Astrocyte (in vitro differentiated cells and primary cell): ENCODE data around the gene ZFHX3. TPM values are rescaled to one million over a fixed set of nuclear protein-coding genes. Genes with fewer than 3 reads are reported as not detected.
"Not testable (repeated sequence)": the region's sequence is repeated elsewhere in the genome, so short reads cannot be mapped to it uniquely, and the experiment has no call there.

Experiments used
- DNase-seq: peaks from one replicate; pipeline ENCODE4 v3.0.0-alpha.2; 2010; ENCODE audit warnings: low read depth
- FAIRE-seq: peaks from 2 replicates; lab custom pipeline; 2011; peaks lifted over from hg19 to GRCh38; lab: Jason Lieb, UNC
- H2AFZ ChIP-seq: 2 replicates; pipeline ENCODE4 v1.6.0; 2012; ENCODE audit warnings: low read depth, low read length, inconsistent platforms
- H3K27ac ChIP-seq: 2 replicates; pipeline ENCODE4 v1.5.1; 2011; ENCODE audit warnings: low read depth, low read length, inconsistent platforms
- H3K27me3 ChIP-seq: 2 replicates; pipeline ENCODE4 v1.6.0; 2011; ENCODE audit warnings: low read length, inconsistent platforms; ENCODE audit not compliant: insufficient read depth
- H3K36me3 ChIP-seq: 2 replicates; pipeline ENCODE4 v1.5.1; 2011; ENCODE audit warnings: low read length, inconsistent platforms; ENCODE audit not compliant: insufficient read depth
- H3K4me1 ChIP-seq: 2 replicates; pipeline ENCODE4 v1.5.1; 2011; ENCODE audit warnings: low read length, inconsistent platforms; ENCODE audit not compliant: insufficient read depth
- H3K4me2 ChIP-seq: 2 replicates; pipeline ENCODE4 v1.6.0; 2012; ENCODE audit warnings: low read length, inconsistent platforms
- H3K4me3 ChIP-seq: 2 replicates; pipeline ENCODE4 v1.5.1; 2011; ENCODE audit warnings: low read depth, mild to moderate bottlenecking, low read length, inconsistent platforms; ENCODE audit not compliant: insufficient read depth
- H3K79me2 ChIP-seq: 2 replicates; pipeline ENCODE4 v1.6.0; 2012; ENCODE audit warnings: mild to moderate bottlenecking, low read length, inconsistent platforms; ENCODE audit not compliant: insufficient read depth
- H3K9ac ChIP-seq: 2 replicates; pipeline ENCODE4 v1.6.0; 2012; ENCODE audit warnings: mild to moderate bottlenecking, low read length, inconsistent platforms
- H3K9me3 ChIP-seq: 2 replicates; pipeline ENCODE4 v1.5.1; 2012; ENCODE audit warnings: low read depth, mild to moderate bottlenecking, low read length, inconsistent platforms; ENCODE audit not compliant: insufficient read depth
- H4K20me1 ChIP-seq: 2 replicates; pipeline ENCODE4 v1.6.0; 2012; ENCODE audit warnings: low read length, inconsistent platforms; ENCODE audit not compliant: insufficient read depth
- H3K27ac Mint-ChIP-seq: one replicate; pipeline ENCODE4 v1.8.0; 2021; ENCODE audit warnings: mild to moderate bottlenecking, mixed read lengths; ENCODE audit not compliant: unreplicated experiment
- H3K27me3 Mint-ChIP-seq: one replicate; pipeline ENCODE4 v1.8.0; 2021; ENCODE audit warnings: low read depth, mixed read lengths; ENCODE audit not compliant: unreplicated experiment
- H3K36me3 Mint-ChIP-seq: one replicate; pipeline ENCODE4 v1.8.0; 2021; ENCODE audit warnings: low read depth, mixed read lengths; ENCODE audit not compliant: unreplicated experiment
- H3K4me1 Mint-ChIP-seq: one replicate; pipeline ENCODE4 v1.8.0; 2021; ENCODE audit warnings: low read depth, mixed read lengths; ENCODE audit not compliant: unreplicated experiment
- H3K4me3 Mint-ChIP-seq: one replicate; pipeline ENCODE4 v1.8.0; 2021; ENCODE audit warnings: mild to moderate bottlenecking, moderate library complexity, mixed read lengths; ENCODE audit not compliant: unreplicated experiment
- H3K9me3 Mint-ChIP-seq: one replicate; pipeline ENCODE4 v1.8.0; 2021; ENCODE audit warnings: mild to moderate bottlenecking, mixed read lengths; ENCODE audit not compliant: unreplicated experiment
- EZH2 ChIP-seq: IDR thresholded peaks from 2 replicates; pipeline ENCODE4 v1.6.1; 2012; ENCODE audit warnings: mild to moderate bottlenecking, low read length, inconsistent platforms; ENCODE audit not compliant: insufficient read depth
- total RNA-seq: library from RNA; stranded (reverse); gene quantifications from 2 replicates; pipeline ENCODE4 v1.2.1, GENCODE V29; 2021
- TF ChIP-seq, protein P1 (sequence below): IDR thresholded peaks from 2 replicates; pipeline ENCODE4 v1.5.1; 2011; ENCODE audit warnings: low read depth, mild to moderate bottlenecking, inconsistent platforms, low read length, moderate library complexity; ENCODE audit not compliant: insufficient read depth

ZFHX3 gene
- total RNA-seq, 1 donor from 2014 or later, result 19.7 TPM

DNA sequence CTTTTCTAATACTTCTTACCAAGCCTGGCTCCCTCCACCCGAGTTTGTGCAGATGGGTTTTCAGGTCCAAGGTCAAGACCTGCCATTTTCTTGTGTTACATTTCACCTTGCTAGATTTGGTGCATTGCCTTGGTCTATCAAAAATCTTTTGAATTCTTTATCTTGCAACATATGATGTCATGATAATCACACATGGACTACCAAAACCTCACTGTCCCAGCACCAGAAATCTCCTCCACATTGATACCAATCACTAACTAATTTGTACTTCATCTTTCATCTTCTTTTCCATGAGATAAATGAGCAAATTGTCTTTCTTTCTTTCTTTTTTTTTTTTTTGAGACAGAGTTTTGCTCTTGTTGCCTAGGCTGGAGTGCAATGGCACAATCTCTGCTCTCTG lies 33.0 kb upstream of the ZFHX3 start:
- DNase-seq, result no peak
- Histone ChIP-seq H3K4me1 (no peaks in the 10 kb centered on the region), H3K79me2 (no peaks in the 10 kb centered on the region), H3K4me3 (no peak overlapping the region), H4K20me1 (no peaks in the 10 kb centered on the region), H3K9ac (no peak overlapping the region), H3K27ac (no peak overlapping the region), H3K27me3 (no peaks in the 10 kb centered on the region), H3K36me3 (no peaks in the 10 kb centered on the region), H3K4me2 (no peak overlapping the region), H3K9me3 (no peaks in the 10 kb centered on the region), H2AFZ (no peak overlapping the region)
- H3K27ac Mint-ChIP-seq, result no peak overlapping the region
- H3K4me1 Mint-ChIP-seq, result no peaks in the 10 kb centered on the region
- no peak overlapping the region for H3K4me3 Mint-ChIP-seq
- no peak for TF ChIP-seq EZH2
- TF ChIP-seq, protein P1, sequence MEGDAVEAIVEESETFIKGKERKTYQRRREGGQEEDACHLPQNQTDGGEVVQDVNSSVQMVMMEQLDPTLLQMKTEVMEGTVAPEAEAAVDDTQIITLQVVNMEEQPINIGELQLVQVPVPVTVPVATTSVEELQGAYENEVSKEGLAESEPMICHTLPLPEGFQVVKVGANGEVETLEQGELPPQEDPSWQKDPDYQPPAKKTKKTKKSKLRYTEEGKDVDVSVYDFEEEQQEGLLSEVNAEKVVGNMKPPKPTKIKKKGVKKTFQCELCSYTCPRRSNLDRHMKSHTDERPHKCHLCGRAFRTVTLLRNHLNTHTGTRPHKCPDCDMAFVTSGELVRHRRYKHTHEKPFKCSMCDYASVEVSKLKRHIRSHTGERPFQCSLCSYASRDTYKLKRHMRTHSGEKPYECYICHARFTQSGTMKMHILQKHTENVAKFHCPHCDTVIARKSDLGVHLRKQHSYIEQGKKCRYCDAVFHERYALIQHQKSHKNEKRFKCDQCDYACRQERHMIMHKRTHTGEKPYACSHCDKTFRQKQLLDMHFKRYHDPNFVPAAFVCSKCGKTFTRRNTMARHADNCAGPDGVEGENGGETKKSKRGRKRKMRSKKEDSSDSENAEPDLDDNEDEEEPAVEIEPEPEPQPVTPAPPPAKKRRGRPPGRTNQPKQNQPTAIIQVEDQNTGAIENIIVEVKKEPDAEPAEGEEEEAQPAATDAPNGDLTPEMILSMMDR, result no peak
- no peaks in the 10 kb centered on the region for H3K36me3 Mint-ChIP-seq
- H3K27me3 Mint-ChIP-seq, result peaks cover 18% of the 10 kb centered on the region
- H3K9me3 Mint-ChIP-seq, result peaks cover 4% of the 10 kb centered on the region
- FAIRE-seq, result no peak

DNA sequence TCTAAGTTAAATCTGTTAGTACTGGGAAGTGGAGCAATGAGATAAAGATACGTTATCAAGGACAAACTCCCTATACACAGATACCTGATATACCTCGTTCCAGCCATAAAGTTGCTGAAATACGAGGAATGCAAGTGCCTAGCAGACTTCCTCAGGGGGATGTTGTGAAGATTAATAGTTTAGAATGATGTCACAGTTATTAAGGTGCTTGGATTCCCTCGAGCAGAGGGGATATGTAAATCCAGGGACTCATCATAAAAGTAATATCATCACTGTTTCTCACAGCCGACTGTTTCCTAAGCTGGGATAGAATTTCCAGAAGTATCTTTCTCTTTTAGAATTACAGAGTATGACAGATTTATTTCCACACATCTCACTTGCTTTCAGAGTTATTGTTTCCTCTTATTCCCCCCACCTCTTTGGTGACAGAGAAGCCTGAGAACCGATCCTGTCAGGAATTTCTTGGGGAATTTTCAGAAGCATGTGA lies 28.4 kb upstream of the ZFHX3 start:
- Mint-ChIP-seq H3K4me3 (no peak overlapping the region), H3K9me3 (no peaks in the 10 kb centered on the region), H3K4me1 (peaks cover 2% of the 10 kb centered on the region), H3K36me3 (no peaks in the 10 kb centered on the region), H3K27me3 (peaks cover 35% of the 10 kb centered on the region), H3K27ac (no peak overlapping the region)
- no peak overlapping the region for H3K4me2 ChIP-seq
- FAIRE-seq (no peak), DNase-seq (no peak)
- H3K79me2 ChIP-seq, result no peaks in the 10 kb centered on the region
- H2AFZ ChIP-seq, result no peak overlapping the region
- H4K20me1 ChIP-seq, result no peaks in the 10 kb centered on the region
- H3K36me3 ChIP-seq, result no peaks in the 10 kb centered on the region
- H3K9ac ChIP-seq, result no peak overlapping the region
- no peaks in the 10 kb centered on the region for H3K9me3 ChIP-seq
- no peak overlapping the region for H3K4me3 ChIP-seq
- H3K27me3 ChIP-seq, result no peaks in the 10 kb centered on the region
- TF ChIP-seq EZH2, result no peak
- TF ChIP-seq, protein P1, result no peak
- H3K4me1 ChIP-seq, result peaks cover 3% of the 10 kb centered on the region
- no peak overlapping the region for H3K27ac ChIP-seq

DNA sequence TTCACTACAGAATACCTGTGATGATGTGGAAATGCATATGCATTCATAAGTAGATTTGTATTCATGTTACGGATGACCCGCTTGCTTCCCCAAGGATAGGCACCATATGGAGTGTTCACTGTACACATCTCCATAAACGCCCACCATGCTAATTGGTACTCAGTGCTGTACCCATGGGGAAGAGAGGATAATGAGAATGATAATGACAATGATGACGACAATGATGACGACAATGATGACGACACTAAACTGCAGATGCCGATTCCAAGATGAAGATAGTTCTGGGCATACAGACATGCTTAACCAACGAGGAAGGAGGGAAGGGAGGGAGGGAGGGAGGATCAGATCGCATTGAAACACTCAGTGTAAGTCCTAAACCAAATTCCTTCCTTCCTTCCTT lies 26.5 kb upstream of the ZFHX3 start:
- Histone ChIP-seq H4K20me1 (no peaks in the 10 kb centered on the region), H3K27ac (no peak overlapping the region), H3K4me2 (no peak overlapping the region), H3K9me3 (no peaks in the 10 kb centered on the region), H3K36me3 (no peaks in the 10 kb centered on the region), H3K4me1 (peaks cover 19% of the 10 kb centered on the region), H3K9ac (no peak overlapping the region), H2AFZ (no peak overlapping the region), H3K27me3 (no peaks in the 10 kb centered on the region), H3K79me2 (no peaks in the 10 kb centered on the region), H3K4me3 (no peak overlapping the region)
- TF ChIP-seq, protein P1, result no peak
- no peak for TF ChIP-seq EZH2
- Mint-ChIP-seq H3K4me1 (peaks cover 14% of the 10 kb centered on the region), H3K36me3 (no peaks in the 10 kb centered on the region), H3K27me3 (peaks cover 28% of the 10 kb centered on the region), H3K9me3 (no peaks in the 10 kb centered on the region), H3K27ac (no peak overlapping the region), H3K4me3 (no peak overlapping the region)
- DNase-seq (no peak), FAIRE-seq (no peak)

DNA sequence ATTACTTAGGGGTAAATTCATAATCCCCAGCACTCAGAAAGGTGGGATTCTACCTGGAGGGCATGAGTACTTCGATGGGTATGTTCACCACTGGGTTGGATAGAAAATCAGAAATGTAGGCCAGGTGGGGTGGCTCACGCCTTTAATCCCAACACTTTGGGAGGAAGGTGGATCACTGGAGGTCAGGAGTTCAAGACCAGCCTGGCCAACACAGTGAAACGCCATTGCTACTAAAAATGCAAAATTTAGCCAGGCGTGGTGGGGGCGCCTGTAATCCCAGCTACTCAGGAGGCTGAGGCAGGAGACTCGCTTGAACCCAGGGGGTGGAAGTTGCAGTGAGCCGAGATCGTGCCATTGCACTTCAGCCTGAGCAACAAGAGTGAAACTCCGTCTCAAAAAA lies 24.1 kb upstream of the ZFHX3 start:
- H3K36me3 Mint-ChIP-seq, H3K9ac ChIP-seq, H3K4me2 ChIP-seq, H2AFZ ChIP-seq, DNase-seq, H3K4me3 Mint-ChIP-seq, H4K20me1 ChIP-seq, FAIRE-seq, H3K27ac Mint-ChIP-seq, H3K4me3 ChIP-seq, H3K36me3 ChIP-seq, H3K27me3 ChIP-seq, H3K79me2 ChIP-seq, H3K27ac ChIP-seq, H3K9me3 Mint-ChIP-seq, H3K9me3 ChIP-seq: not testable (repeated sequence)
- Mint-ChIP-seq H3K27me3 (peaks cover 20% of the 10 kb centered on the region), H3K4me1 (peaks cover 29% of the 10 kb centered on the region)
- peaks cover 42% of the 10 kb centered on the region for H3K4me1 ChIP-seq
